H9 (cell line): Measurements from ENCODE around the gene VPS13A. TPM values are rescaled to one million over a fixed set of nuclear protein-coding genes. Genes with fewer than 3 reads are reported as not detected.

Source experiments
- DNase-seq: peaks from one replicate; pipeline ENCODE4 v3.0.0-alpha.2; 2017
- H2AFZ ChIP-seq: one replicate; pipeline ENCODE4 v1.6.1; 2013; ENCODE audit warnings: mild to moderate bottlenecking, low read length, control low read depth, moderate library complexity
- H2AK5ac ChIP-seq: 2 replicates; pipeline ENCODE4 v1.6.1; 2013; ENCODE audit warnings: low read length, control low read depth, mixed read lengths; ENCODE audit not compliant: insufficient read length
- H2BK120ac ChIP-seq: one replicate; pipeline ENCODE4 v1.6.1; 2013; ENCODE audit warnings: low read depth, mild to moderate bottlenecking, low read length, control low read depth, inconsistent platforms; ENCODE audit not compliant: poor library complexity, severe bottlenecking
- H2BK12ac ChIP-seq: 2 replicates; pipeline ENCODE4 v1.6.1; 2013; ENCODE audit warnings: low read length, control low read depth, mixed read lengths, low read depth; ENCODE audit not compliant: insufficient read length
- H2BK15ac ChIP-seq: 2 replicates; pipeline ENCODE4 v1.6.1; 2013; ENCODE audit warnings: low read depth, low read length, control low read depth
- H2BK20ac ChIP-seq: one replicate; pipeline ENCODE4 v1.6.1; 2013; ENCODE audit warnings: low read depth, mild to moderate bottlenecking, low read length, control low read depth, inconsistent platforms; ENCODE audit not compliant: poor library complexity, severe bottlenecking
- H2BK5ac ChIP-seq: 2 replicates; pipeline ENCODE4 v1.6.1; 2013; ENCODE audit warnings: low read length, control low read depth, mixed read lengths; ENCODE audit not compliant: insufficient read length
- H3K14ac ChIP-seq: 2 replicates; pipeline ENCODE4 v1.6.1; 2013; ENCODE audit warnings: low read length, control low read depth; ENCODE audit not compliant: insufficient read depth
- H3K18ac ChIP-seq: 2 replicates; pipeline ENCODE4 v1.6.1; 2013; ENCODE audit warnings: low read depth, mild to moderate bottlenecking, mixed read lengths, low read length, control low read depth; ENCODE audit not compliant: insufficient read length
- H3K23ac ChIP-seq: 2 replicates; pipeline ENCODE4 v1.6.1; 2013; ENCODE audit warnings: low read length, control low read depth, mixed read lengths, low read depth; ENCODE audit not compliant: insufficient read length
- H3K23me2 ChIP-seq: 2 replicates; pipeline ENCODE4 v1.6.1; 2013; ENCODE audit warnings: low read depth, mild to moderate bottlenecking, mixed read lengths, low read length, control low read depth; ENCODE audit not compliant: insufficient read length, poor library complexity, severe bottlenecking
- H3K27ac ChIP-seq: 2 replicates; pipeline ENCODE4 v1.5.1; 2013; ENCODE audit warnings: low read length, control low read depth, mixed read lengths, low read depth; ENCODE audit not compliant: insufficient read length
- H3K27me3 ChIP-seq: 2 replicates; pipeline ENCODE4 v1.6.1; 2013; ENCODE audit warnings: low read length, control low read depth, inconsistent platforms; ENCODE audit not compliant: insufficient read depth
- H3K4ac ChIP-seq: 2 replicates; pipeline ENCODE4 v1.6.1; 2013; ENCODE audit warnings: low read depth, mild to moderate bottlenecking, control low read depth, inconsistent platforms, low read length, moderate library complexity
- H3K4me1 ChIP-seq: 2 replicates; pipeline ENCODE4 v1.6.1; 2013; ENCODE audit warnings: low read length, control low read depth, inconsistent platforms; ENCODE audit not compliant: insufficient read depth
- H3K4me2 ChIP-seq: 2 replicates; pipeline ENCODE4 v1.6.1; 2013; ENCODE audit warnings: low read length, control low read depth, mixed read lengths; ENCODE audit not compliant: insufficient read length, insufficient read depth
- H3K56ac ChIP-seq: 2 replicates; pipeline ENCODE4 v1.6.1; 2013; ENCODE audit warnings: low read depth, mild to moderate bottlenecking, mixed read lengths, low read length, control low read depth; ENCODE audit not compliant: insufficient read length
- H3K79me1 ChIP-seq: 2 replicates; pipeline ENCODE4 v1.6.1; 2013; ENCODE audit warnings: low read depth, mild to moderate bottlenecking, moderate library complexity, low read length, control low read depth, inconsistent platforms; ENCODE audit not compliant: insufficient read depth, poor library complexity, severe bottlenecking
- H3K79me2 ChIP-seq: 2 replicates; pipeline ENCODE4 v1.6.1; 2013; ENCODE audit warnings: low read length, control low read depth, inconsistent platforms; ENCODE audit not compliant: insufficient read depth
- H3K9ac ChIP-seq: 2 replicates; pipeline ENCODE4 v1.6.1; 2013; ENCODE audit warnings: low read length, control low read depth, mixed read lengths; ENCODE audit not compliant: insufficient read length; ENCODE audit errors: extremely low read depth
- H3K9me3 ChIP-seq: one replicate; pipeline ENCODE4 v1.6.1; 2013; ENCODE audit warnings: low read depth, low read length, inconsistent platforms; ENCODE audit not compliant: control insufficient read depth
- H3T11ph ChIP-seq: one replicate; pipeline ENCODE4 v1.6.1; 2013; ENCODE audit warnings: mild to moderate bottlenecking, low read length, control low read depth, inconsistent platforms
- H4K20me1 ChIP-seq: one replicate; pipeline ENCODE4 v1.6.1; 2013; ENCODE audit not compliant: control insufficient read depth, insufficient read length, insufficient read depth
- H4K5ac ChIP-seq: 2 replicates; pipeline ENCODE4 v1.6.1; 2013; ENCODE audit warnings: low read depth, mild to moderate bottlenecking, mixed read lengths, low read length, control low read depth; ENCODE audit not compliant: insufficient read length
- H4K8ac ChIP-seq: replicated peaks from 2 replicates; pipeline ENCODE4 v1.6.1; 2013; ENCODE audit warnings: low read length, control low read depth, mixed read lengths, low read depth; ENCODE audit not compliant: insufficient read length
- H4K91ac ChIP-seq: 2 replicates; pipeline ENCODE4 v1.6.1; 2013; ENCODE audit warnings: low read depth, mild to moderate bottlenecking, moderate library complexity, mixed read lengths, low read length, control low read depth; ENCODE audit not compliant: insufficient read length
- H3K27ac Mint-ChIP-seq, 3 experiments: 2 replicates in 2 of 3; 3 replicates in 1 of 3; pipeline ENCODE4 v1.8.0; 2020 to 2021; ENCODE audit warnings: mixed read lengths in 3 of 3, mild to moderate bottlenecking in 1 of 3, moderate library complexity in 1 of 3
- H3K27me3 Mint-ChIP-seq: 2 replicates; pipeline ENCODE4 v1.8.0; 2021; ENCODE audit warnings: low read depth, mild to moderate bottlenecking, moderate library complexity, mixed read lengths
- H3K36me3 Mint-ChIP-seq, 3 experiments: 2 replicates in 2 of 3; 3 replicates in 1 of 3; pipeline ENCODE4 v1.8.0; 2020 to 2021; ENCODE audit warnings: low read depth in 3 of 3, mixed read lengths in 3 of 3; ENCODE audit not compliant: insufficient read depth in 1 of 3
- H3K4me1 Mint-ChIP-seq, 2 experiments: 2 replicates each; pipeline ENCODE4 v1.8.0; 2020; ENCODE audit warnings: mixed read lengths in 2 of 2
- H3K4me3 Mint-ChIP-seq, 2 experiments: 2 replicates in 1 of 2; 3 replicates in 1 of 2; pipeline ENCODE4 v1.8.0; 2020 to 2021; ENCODE audit warnings: mild to moderate bottlenecking in 2 of 2, mixed read lengths in 2 of 2, moderate library complexity in 1 of 2
- H3K9me3 Mint-ChIP-seq, 2 experiments: 2 replicates in 1 of 2; 3 replicates in 1 of 2; pipeline ENCODE4 v1.8.0; 2020; ENCODE audit warnings: mild to moderate bottlenecking in 2 of 2, mixed read lengths in 2 of 2, moderate library complexity in 1 of 2
- CTCF ChIP-seq: fragments of 200-600 bp; sonication (generic); conservative IDR thresholded peaks from 3 replicates; pipeline ENCODE4 v1.8.0; 2021; ENCODE audit warnings: antibody characterized with exemption, mild to moderate bottlenecking
- WGBS: extraction: QIAGEN DNeasy Blood & Tissue Kit; methylation state at CpG from one replicate; pipeline ENCODE4 v1.1.7; 2013; ENCODE audit warnings: missing lambda C conversion rate, low lambda C conversion rate, mixed read lengths; ENCODE audit not compliant: insufficient read length; ENCODE audit errors: extremely low coverage; 5-methylcytosine and 5-hydroxymethylcytosine counted together
- total RNA-seq: library from RNA; stranded (reverse); gene quantifications from 2 replicates; pipeline ENCODE4 v1.2.1, GENCODE V29; 2021

VPS13A gene
- total RNA-seq, 1 experiment from 2014 or later, result 34.0 TPM

GRCh38 chr9:77454663-77455062 lies 277.3 kb downstream of the VPS13A start:
- Histone ChIP-seq H3K18ac (no peak overlapping the region), H2AFZ (no peak overlapping the region)

More at GRCh38 chr9:77454663-77455062, 277.3 kb downstream of the VPS13A start:
- peaks cover 5 to 11% of the 10 kb centered on the region in 2 experiments for H3K9me3 Mint-ChIP-seq
- Histone ChIP-seq H3K14ac (no peak overlapping the region), H2BK12ac (no peak overlapping the region), H3K4ac (no peak overlapping the region), H2BK120ac (no peak overlapping the region), H3K27ac (no peak overlapping the region), H3T11ph (no peak overlapping the region), H4K91ac (no peak overlapping the region), H4K8ac (no peak overlapping the region), H4K20me1 (no peaks in the 10 kb centered on the region), H4K5ac (no peak overlapping the region), H3K9me3 (no peaks in the 10 kb centered on the region), H3K23me2 (no peaks in the 10 kb centered on the region), H2BK5ac (no peak overlapping the region), H3K56ac (no peak overlapping the region), H3K4me2 (no peak overlapping the region), H2BK20ac (no peak overlapping the region), H3K23ac (no peak overlapping the region), H3K9ac (no peak overlapping the region), H2BK15ac (no peak overlapping the region), H3K79me2 (no peaks in the 10 kb centered on the region), H3K79me1 (no peaks in the 10 kb centered on the region), H2AK5ac (no peak overlapping the region), H3K27me3 (no peaks in the 10 kb centered on the region), H3K4me1 (no peaks in the 10 kb centered on the region)
- no peak for DNase-seq
- no CpG with 5 or more reads among the region's 3 CpGs for WGBS
- TF ChIP-seq CTCF, result no peak
- no peaks in the 10 kb centered on the region for H3K27me3 Mint-ChIP-seq
- H3K27ac Mint-ChIP-seq, result no peak overlapping the region
- peaks cover 11 to 25% of the 10 kb centered on the region in 2 experiments for H3K4me1 Mint-ChIP-seq
- no peak overlapping the region for H3K4me3 Mint-ChIP-seq
- H3K36me3 Mint-ChIP-seq, result peaks cover 0 to 8% (median 8%) of the 10 kb centered on the region in 3 experiments; a peak in 3 of 7 replicates
